ENCODE results near the gene FNTB. TPM values are rescaled to one million over a fixed set of nuclear protein-coding genes. Genes with fewer than 3 reads are reported as not detected.

The FNTB gene
- total RNA-seq, 1 experiment from 2014 or later: 20.7 TPM

- H3K27ac Mint-ChIP-seq: peak overlapping the region; percentile 51 to 91 (median 85); a peak in 5 of 7 replicates
- H3K27ac ChIP-seq (ENCODE audit: insufficient read length, low read depth, low read length): peak overlapping the region; percentile 33
These were observed 29.8 kb upstream of the FNTB start for GRCh38 chr14:64956697-64957406.

More at GRCh38 chr14:64956697-64957406, 29.8 kb upstream of the FNTB start:
- H2AK5ac ChIP-seq (ENCODE audit: insufficient read length, low read length): no peak overlapping the region
- no peaks in the 10 kb centered on the region for H3K79me1 ChIP-seq (ENCODE audit: insufficient read depth, low read depth, low read length, poor library complexity, severe bottlenecking)
- no peak overlapping the region for H4K5ac ChIP-seq (ENCODE audit: insufficient read length, low read depth, low read length)
- no peak overlapping the region for H3K18ac ChIP-seq (ENCODE audit: insufficient read length, low read depth, low read length)
- H3K23me2 ChIP-seq (ENCODE audit: insufficient read length, low read depth, low read length, poor library complexity, severe bottlenecking): no peaks in the 10 kb centered on the region
- no peak overlapping the region for H2AFZ ChIP-seq (ENCODE audit: low read length)
- no peak overlapping the region for H2BK12ac ChIP-seq (ENCODE audit: insufficient read length, low read depth, low read length)
- H2BK120ac ChIP-seq (ENCODE audit: low read depth, low read length, poor library complexity, severe bottlenecking): no peak overlapping the region
- no peaks in the 10 kb centered on the region for H3K9me3 ChIP-seq (ENCODE audit: control insufficient read depth, low read depth, low read length)
- H4K20me1 ChIP-seq (ENCODE audit: control insufficient read depth, insufficient read depth, insufficient read length): no peaks in the 10 kb centered on the region
- H3K4me1 Mint-ChIP-seq: peaks cover 52 to 63% of the 10 kb centered on the region in 2 experiments
- no peak for TF ChIP-seq CTCF (conservative IDR thresholded peaks at IDR 0.05)
- no peaks in the 10 kb centered on the region for H3K79me2 ChIP-seq (ENCODE audit: insufficient read depth, low read length)
- DNase-seq: no peak
- H3K27me3 ChIP-seq (ENCODE audit: insufficient read depth, low read length): no peaks in the 10 kb centered on the region
- no peak overlapping the region for H3T11ph ChIP-seq (ENCODE audit: low read length)
- no peak overlapping the region for H3K14ac ChIP-seq (ENCODE audit: insufficient read depth, low read length)
- H3K27me3 Mint-ChIP-seq (ENCODE audit: low read depth): no peaks in the 10 kb centered on the region
- H3K4me2 ChIP-seq (ENCODE audit: insufficient read depth, insufficient read length, low read length): no peak overlapping the region
- H3K9me3 Mint-ChIP-seq: no peaks in the 10 kb centered on the region; a peak in 2 of 5 replicates
- H2BK20ac ChIP-seq (ENCODE audit: low read depth, low read length, poor library complexity, severe bottlenecking): no peak overlapping the region
- H3K56ac ChIP-seq (ENCODE audit: insufficient read length, low read depth, low read length): no peak overlapping the region
- no peak overlapping the region for H2BK5ac ChIP-seq (ENCODE audit: insufficient read length, low read length)
- no peak overlapping the region for H4K8ac ChIP-seq (replicated peaks; ENCODE audit: insufficient read length, low read depth, low read length)
- H3K4ac ChIP-seq (ENCODE audit: low read depth, low read length): no peak overlapping the region
- peaks cover 0 to 15% (median 9%) of the 10 kb centered on the region in 3 experiments; a peak in 5 of 7 replicates for H3K36me3 Mint-ChIP-seq (ENCODE audit: insufficient read depth in 1 of 3, low read depth in 3 of 3)
- no peak overlapping the region for H3K23ac ChIP-seq (ENCODE audit: insufficient read length, low read depth, low read length)
- H3K9ac ChIP-seq (ENCODE audit: extremely low read depth, insufficient read length, low read length): no peak overlapping the region
- no peak overlapping the region; a peak in 1 of 5 replicates for H3K4me3 Mint-ChIP-seq
- H3K4me1 ChIP-seq (ENCODE audit: insufficient read depth, low read length): peaks cover 18% of the 10 kb centered on the region; the same call in 1 of the 2 replicates
- H4K91ac ChIP-seq (ENCODE audit: insufficient read length, low read depth, low read length): no peak overlapping the region
- no peak overlapping the region for H2BK15ac ChIP-seq (ENCODE audit: low read depth, low read length)
- WGBS (ENCODE audit: extremely low coverage, insufficient read length, low lambda C conversion rate): no CpG with 5 or more reads among the region's 8 CpGs

Measured in H9 (cell line).